Ascending aorta (tissue), 2 donors: ENCODE measurements around the gene MAP3K6. TPM values are rescaled to one million over a fixed set of nuclear protein-coding genes. Genes with fewer than 3 reads are reported as not detected.

Experiments
- DNase-seq, 2 donors: peaks; one replicate each; pipeline ENCODE4 v3.0.0-alpha.2; 2019; ENCODE audit warnings: low spot score in 2 of 2
- H3K27ac ChIP-seq, 2 donors: fragments of 200-600 bp; sonication (generic); one replicate each; pipeline ENCODE4 v1.5.1; 2016 to 2017; ENCODE audit warnings: mild to moderate bottlenecking in 1 of 2
- H3K27me3 ChIP-seq: fragments of 200-600 bp; sonication (generic); one replicate; pipeline ENCODE4 v1.5.1; 2017
- H3K36me3 ChIP-seq, 2 donors: fragments of 200-600 bp; sonication (generic); one replicate each; pipeline ENCODE4 v1.5.1; 2016
- H3K4me1 ChIP-seq, 2 donors: fragments of 200-600 bp; sonication (generic); one replicate each; pipeline ENCODE4 v1.5.1; 2016 to 2017; ENCODE audit warnings: mild to moderate bottlenecking in 1 of 2
- H3K4me3 ChIP-seq, 2 donors: fragments of 200-600 bp; sonication (generic); one replicate each; pipeline ENCODE4 v1.5.1; 2016 to 2017; ENCODE audit warnings: mild to moderate bottlenecking in 1 of 2
- H3K9me3 ChIP-seq, 2 donors: fragments of 200-600 bp; sonication (generic); one replicate each; pipeline ENCODE4 v1.5.1; 2016
- intact Hi-C: fragments of 100-400 bp; cut with DNase I; formaldehyde crosslinking; loops from one replicate; pipeline ENCODE4 v1.15.1; 2023
- total RNA-seq: library from RNA; depleted of rRNA; stranded (reverse); fragments of >200 nt; gene quantifications from one replicate; pipeline ENCODE4 v1.1.0, GENCODE V29; 2016
- TF ChIP-seq, protein P1 (sequence below), 3 experiments: fragments of 200-600 bp in 2 of 3; fragments of 450-650 bp in 1 of 3; sonication (generic) in 2 of 3; IDR thresholded peaks; one replicate each; pipeline ENCODE4 v1.5.1; 2016 to 2019; ENCODE audit warnings: antibody characterized with exemption in 3 of 3, mild to moderate bottlenecking in 1 of 3, moderate library complexity in 1 of 3

Gene MAP3K6
- total RNA-seq, 1 donor from 2014 or later = 164 TPM

GRCh38 chr1:27359822-27360158 lies 7.0 kb downstream of the MAP3K6 start:
- peaks cover 96 to 100% of the 10 kb centered on the region in 2 donors for H3K36me3 ChIP-seq
- H3K9me3 ChIP-seq = no peaks in the 10 kb centered on the region
- H3K27ac ChIP-seq = no peak overlapping the region
- DNase-seq = no peak
- no peaks in the 10 kb centered on the region for H3K27me3 ChIP-seq
- intact Hi-C loops = loop anchor here (10.0 kb wide), 2 partner anchors 125 to 1765 kb away; partner anchors contain the start of genes TMEM200B and WDTC1
- H3K4me1 ChIP-seq = peaks cover 7% of the 10 kb centered on the region in 2 donors
- H3K4me3 ChIP-seq = no peak overlapping the region
- TF ChIP-seq, protein P1, sequence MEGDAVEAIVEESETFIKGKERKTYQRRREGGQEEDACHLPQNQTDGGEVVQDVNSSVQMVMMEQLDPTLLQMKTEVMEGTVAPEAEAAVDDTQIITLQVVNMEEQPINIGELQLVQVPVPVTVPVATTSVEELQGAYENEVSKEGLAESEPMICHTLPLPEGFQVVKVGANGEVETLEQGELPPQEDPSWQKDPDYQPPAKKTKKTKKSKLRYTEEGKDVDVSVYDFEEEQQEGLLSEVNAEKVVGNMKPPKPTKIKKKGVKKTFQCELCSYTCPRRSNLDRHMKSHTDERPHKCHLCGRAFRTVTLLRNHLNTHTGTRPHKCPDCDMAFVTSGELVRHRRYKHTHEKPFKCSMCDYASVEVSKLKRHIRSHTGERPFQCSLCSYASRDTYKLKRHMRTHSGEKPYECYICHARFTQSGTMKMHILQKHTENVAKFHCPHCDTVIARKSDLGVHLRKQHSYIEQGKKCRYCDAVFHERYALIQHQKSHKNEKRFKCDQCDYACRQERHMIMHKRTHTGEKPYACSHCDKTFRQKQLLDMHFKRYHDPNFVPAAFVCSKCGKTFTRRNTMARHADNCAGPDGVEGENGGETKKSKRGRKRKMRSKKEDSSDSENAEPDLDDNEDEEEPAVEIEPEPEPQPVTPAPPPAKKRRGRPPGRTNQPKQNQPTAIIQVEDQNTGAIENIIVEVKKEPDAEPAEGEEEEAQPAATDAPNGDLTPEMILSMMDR (IDR thresholded peaks at IDR 0.05) = no peak

GRCh38 chr1:27358928-27359313 lies 7.8 kb downstream of the MAP3K6 start:
- DNase-seq = no peak
- no peaks in the 10 kb centered on the region for H3K9me3 ChIP-seq
- H3K27ac ChIP-seq = no peak overlapping the region
- TF ChIP-seq, protein P1 (IDR thresholded peaks at IDR 0.05) = no peak
- intact Hi-C loops = loop anchor here (10.0 kb wide), 1 partner anchor 124 kb away; the partner anchor contains the start of gene WDTC1
- no peaks in the 10 kb centered on the region for H3K4me1 ChIP-seq
- peaks cover 97 to 99% of the 10 kb centered on the region in 2 donors for H3K36me3 ChIP-seq
- H3K4me3 ChIP-seq = no peak overlapping the region
- H3K27me3 ChIP-seq = no peaks in the 10 kb centered on the region

GRCh38 chr1:27358038-27358927 lies 8.5 kb downstream of the MAP3K6 start:
- Histone ChIP-seq H3K27me3 (no peaks in the 10 kb centered on the region), H3K4me1 (no peaks in the 10 kb centered on the region), H3K27ac (no peak overlapping the region), H3K9me3 (no peaks in the 10 kb centered on the region), H3K36me3 (peaks cover 97 to 99% of the 10 kb centered on the region in 2 donors), H3K4me3 (no peak overlapping the region)
- TF ChIP-seq, protein P1 (IDR thresholded peaks at IDR 0.05) = no peak
- intact Hi-C loops = loop anchor here (10.0 kb wide), 1 partner anchor 123 kb away; the partner anchor contains the start of gene WDTC1
- DNase-seq = no peak

- TF ChIP-seq, protein P1 (IDR thresholded peaks at IDR 0.05) = peak; percentile 93 to 96 (median 94)
- H3K27ac ChIP-seq = peak overlapping the region in 1 of 2 donors; percentile 12
- no peaks in the 10 kb centered on the region for H3K27me3 ChIP-seq
- H3K36me3 ChIP-seq = peaks cover 93% of the 10 kb centered on the region in 2 donors
- peak in 1 of 2 donors; percentile 80 for DNase-seq
- no peaks in the 10 kb centered on the region for H3K9me3 ChIP-seq
- H3K4me3 ChIP-seq = peak overlapping the region in 1 of 2 donors; percentile 26
- intact Hi-C loops = loop anchor here (1.0 to 10.0 kb wide), 2 partner anchors 38 to 123 kb away; partner anchors contain the start of gene WDTC1
- H3K4me1 ChIP-seq = no peaks in the 10 kb centered on the region
Measured at GRCh38 chr1:27357281-27358037, 9.3 kb downstream of the MAP3K6 start.

DNA sequence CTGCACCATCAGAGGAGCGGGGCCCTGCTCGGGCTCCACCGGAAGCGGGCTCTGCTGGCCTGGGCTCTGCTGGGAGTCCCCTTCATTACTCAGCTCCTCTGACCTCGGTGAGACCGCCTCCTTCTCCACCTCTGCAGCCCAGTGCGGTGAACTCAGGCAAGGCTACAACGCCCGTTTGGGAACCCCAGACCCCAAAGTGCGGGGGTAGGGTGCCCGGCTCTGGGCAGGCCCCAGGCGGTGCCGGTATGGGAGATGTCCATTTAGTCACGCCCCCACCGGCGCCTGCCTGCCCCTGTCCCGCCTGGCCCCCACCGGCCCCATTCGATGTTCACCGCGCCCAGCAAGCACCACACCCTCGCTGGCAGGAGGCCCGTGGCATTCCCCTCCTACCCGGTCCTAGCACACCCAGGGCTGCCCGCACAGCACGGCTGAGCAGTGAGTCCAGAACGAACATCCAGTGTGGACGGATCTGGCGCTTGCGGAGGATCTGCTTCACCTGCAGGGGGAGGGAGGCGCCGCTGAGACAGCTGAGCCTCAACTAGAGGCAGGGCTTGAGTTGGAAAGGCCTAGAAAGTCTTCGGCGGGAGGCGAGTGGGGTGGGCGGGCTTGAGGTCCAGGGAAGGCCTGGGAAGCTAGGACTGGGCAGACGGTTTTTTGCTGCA lies 10.0 kb downstream of the MAP3K6 start:
- H3K4me3 ChIP-seq = no peak overlapping the region
- no peaks in the 10 kb centered on the region for H3K9me3 ChIP-seq
- H3K27me3 ChIP-seq = no peaks in the 10 kb centered on the region
- TF ChIP-seq, protein P1 (IDR thresholded peaks at IDR 0.05) = no peak
- H3K27ac ChIP-seq = peak overlapping the region in 1 of 2 donors; percentile 12
- peaks cover 86% of the 10 kb centered on the region in 2 donors for H3K36me3 ChIP-seq
- intact Hi-C loops = loop anchor here (1.0 to 10.0 kb wide), 2 partner anchors 39 to 122 kb away; partner anchors contain the start of gene WDTC1
- no peaks in the 10 kb centered on the region for H3K4me1 ChIP-seq
- no peak for DNase-seq
